22Rv1 (cell line): ENCODE data around the gene ASIP.
"Not testable (repeated sequence)": the region's sequence is repeated elsewhere in the genome, so short reads cannot be mapped to it uniquely, and the experiment has no call there.

Source experiments
- H3K27ac ChIP-seq: fragments of 450-650 bp; 2 replicates; pipeline ENCODE4 v1.5.1; 2017
- ZFX ChIP-seq: fragments of 450-650 bp; IDR thresholded peaks from 2 replicates; pipeline ENCODE4 v1.6.1; 2017; ENCODE audit warnings: antibody characterized with exemption, borderline replicate concordance
- TF ChIP-seq, protein P1 (sequence below): fragments of 450-650 bp; IDR thresholded peaks from 2 replicates; pipeline ENCODE4 v1.5.1; 2017; ENCODE audit warnings: mild to moderate bottlenecking

ASIP gene

DNA sequence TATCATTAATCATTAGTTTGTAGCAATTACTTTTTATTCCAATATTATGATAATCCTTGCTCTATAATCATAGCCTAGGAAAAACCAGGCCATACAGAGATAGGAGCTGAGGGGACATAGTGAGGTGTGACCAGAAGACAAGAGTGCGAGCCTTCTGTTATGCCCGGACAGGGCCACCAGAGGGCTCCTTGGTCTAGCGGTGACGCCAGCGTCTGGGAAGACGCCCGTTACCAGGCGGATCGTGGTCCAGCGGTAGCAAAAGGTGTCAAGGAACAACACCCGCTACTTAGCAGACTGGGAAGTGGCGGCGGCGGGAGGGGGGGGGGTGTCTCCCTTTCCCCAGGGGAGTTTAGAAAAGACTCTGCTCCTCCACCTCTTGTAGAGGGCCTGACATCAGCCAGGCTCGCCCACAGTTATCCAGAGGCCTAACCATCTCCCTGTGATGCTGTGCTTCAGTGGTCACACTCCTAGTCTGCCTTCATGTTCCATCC is 57.1 kb downstream of the ASIP start:
- TF ChIP-seq, protein P1, sequence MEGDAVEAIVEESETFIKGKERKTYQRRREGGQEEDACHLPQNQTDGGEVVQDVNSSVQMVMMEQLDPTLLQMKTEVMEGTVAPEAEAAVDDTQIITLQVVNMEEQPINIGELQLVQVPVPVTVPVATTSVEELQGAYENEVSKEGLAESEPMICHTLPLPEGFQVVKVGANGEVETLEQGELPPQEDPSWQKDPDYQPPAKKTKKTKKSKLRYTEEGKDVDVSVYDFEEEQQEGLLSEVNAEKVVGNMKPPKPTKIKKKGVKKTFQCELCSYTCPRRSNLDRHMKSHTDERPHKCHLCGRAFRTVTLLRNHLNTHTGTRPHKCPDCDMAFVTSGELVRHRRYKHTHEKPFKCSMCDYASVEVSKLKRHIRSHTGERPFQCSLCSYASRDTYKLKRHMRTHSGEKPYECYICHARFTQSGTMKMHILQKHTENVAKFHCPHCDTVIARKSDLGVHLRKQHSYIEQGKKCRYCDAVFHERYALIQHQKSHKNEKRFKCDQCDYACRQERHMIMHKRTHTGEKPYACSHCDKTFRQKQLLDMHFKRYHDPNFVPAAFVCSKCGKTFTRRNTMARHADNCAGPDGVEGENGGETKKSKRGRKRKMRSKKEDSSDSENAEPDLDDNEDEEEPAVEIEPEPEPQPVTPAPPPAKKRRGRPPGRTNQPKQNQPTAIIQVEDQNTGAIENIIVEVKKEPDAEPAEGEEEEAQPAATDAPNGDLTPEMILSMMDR = peak; percentile 70
- not testable (repeated sequence) for H3K27ac ChIP-seq

DNA sequence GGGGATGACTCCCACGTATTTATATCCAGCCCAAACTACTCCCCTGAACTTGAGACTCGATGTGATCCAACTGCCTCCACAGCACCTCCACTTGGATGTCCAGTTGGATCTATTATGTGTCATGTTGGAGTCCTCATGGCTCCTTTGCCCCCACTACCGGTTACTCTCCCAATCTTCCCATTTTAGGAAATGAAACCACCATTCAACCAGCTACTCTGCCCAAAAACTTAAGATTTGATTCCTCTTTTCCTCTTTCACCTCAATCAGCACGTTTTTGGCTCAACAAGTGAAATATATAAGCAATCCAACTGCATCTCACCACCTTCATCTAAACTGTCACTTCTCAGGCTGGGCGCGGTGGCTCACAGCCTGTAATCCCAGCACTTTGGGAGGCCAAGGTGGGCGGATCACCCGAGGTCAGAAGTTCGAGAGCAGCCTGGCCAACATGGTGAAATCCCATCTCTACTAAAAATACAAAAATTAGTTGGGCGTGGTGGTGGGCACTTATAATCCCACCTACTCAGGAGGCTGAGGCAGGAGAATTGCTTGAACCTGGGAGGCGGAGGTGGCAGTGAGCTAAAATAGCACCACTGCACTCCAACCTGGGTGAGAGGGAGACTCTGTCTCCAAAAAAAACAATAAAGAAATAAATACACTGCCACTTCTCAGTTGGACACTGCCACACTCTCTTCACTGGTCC is 58.5 kb downstream of the ASIP start:
- TF ChIP-seq, protein P1 = no peak
- TF ChIP-seq ZFX = no peak
- peak overlapping the region; percentile 90; the same call in 1 of the 2 replicates for H3K27ac ChIP-seq

- peak overlapping the region; percentile 90; the same call in 1 of the 2 replicates for H3K27ac ChIP-seq
- no peak for TF ChIP-seq ZFX
- TF ChIP-seq, protein P1 = no peak
These were observed 59.1 kb downstream of the ASIP start for GRCh38 chr20:34300256-34300806.

- no peak for TF ChIP-seq ZFX
- TF ChIP-seq, protein P1 = no peak
- peak overlapping the region; percentile 90 for H3K27ac ChIP-seq
These were observed 59.8 kb downstream of the ASIP start for GRCh38 chr20:34300809-34301586.

DNA sequence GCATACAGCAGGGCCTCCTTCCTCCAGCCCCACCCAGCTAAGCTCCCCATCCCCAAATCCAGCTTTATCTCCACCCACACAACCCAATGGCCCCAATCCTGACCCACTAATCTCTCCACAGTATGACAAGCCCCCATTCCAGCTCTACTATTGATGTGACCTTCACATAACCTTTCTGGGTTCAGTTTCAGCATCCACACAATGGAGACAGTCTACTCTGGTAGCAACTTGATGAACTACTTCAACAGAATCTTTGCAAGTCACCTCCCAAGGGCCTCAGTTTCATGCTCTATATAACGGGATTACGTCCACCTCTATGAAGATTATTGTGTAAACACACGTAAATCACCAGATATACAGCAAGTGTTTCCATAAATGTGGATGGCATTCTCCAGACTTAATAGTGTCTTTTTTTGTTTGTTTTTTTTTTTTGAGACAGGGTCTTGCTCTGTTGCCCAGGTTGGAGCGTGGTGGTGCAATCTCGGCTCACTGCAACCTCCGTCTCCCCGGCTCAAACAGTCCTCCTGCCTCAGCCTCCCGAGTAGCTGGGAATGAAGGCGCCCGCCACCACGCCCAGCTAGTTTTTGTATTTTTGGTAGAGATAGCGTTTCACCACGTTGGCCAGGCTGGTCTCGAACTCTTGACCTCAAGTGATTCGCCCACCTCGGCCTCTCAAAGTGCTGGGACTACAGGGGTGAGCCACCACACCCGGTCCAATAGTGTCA is 60.5 kb downstream of the ASIP start:
- TF ChIP-seq, protein P1 = no peak
- no peak for TF ChIP-seq ZFX

GRCh38 chr20:34302312-34302722 is 61.1 kb downstream of the ASIP start:
- no peak for TF ChIP-seq ZFX
- TF ChIP-seq, protein P1 = no peak
- H3K27ac ChIP-seq = peak overlapping the region; percentile 90

More for the DNA sequence above, 60.5 kb downstream of the ASIP start:
- peak overlapping the region; percentile 90 for H3K27ac ChIP-seq
